Stimulated activated CD4-positive, alpha-beta T cell treated with anti-CD3 and anti-CD28 coated beads, TNF-alpha, amount 100 ng/mL, for 4 hours (primary cell): ENCODE data around the gene PBX3.
"Not testable (repeated sequence)": the region's sequence is repeated elsewhere in the genome, so short reads cannot be mapped to it uniquely, and the experiment has no call there.

Experiments
- DNase-seq, 3 experiments: peaks; one replicate each; pipeline ENCODE4 v3.0.0-alpha.2; 2020; ENCODE audit warnings: low read depth in 3 of 3

The PBX3 gene

DNA sequence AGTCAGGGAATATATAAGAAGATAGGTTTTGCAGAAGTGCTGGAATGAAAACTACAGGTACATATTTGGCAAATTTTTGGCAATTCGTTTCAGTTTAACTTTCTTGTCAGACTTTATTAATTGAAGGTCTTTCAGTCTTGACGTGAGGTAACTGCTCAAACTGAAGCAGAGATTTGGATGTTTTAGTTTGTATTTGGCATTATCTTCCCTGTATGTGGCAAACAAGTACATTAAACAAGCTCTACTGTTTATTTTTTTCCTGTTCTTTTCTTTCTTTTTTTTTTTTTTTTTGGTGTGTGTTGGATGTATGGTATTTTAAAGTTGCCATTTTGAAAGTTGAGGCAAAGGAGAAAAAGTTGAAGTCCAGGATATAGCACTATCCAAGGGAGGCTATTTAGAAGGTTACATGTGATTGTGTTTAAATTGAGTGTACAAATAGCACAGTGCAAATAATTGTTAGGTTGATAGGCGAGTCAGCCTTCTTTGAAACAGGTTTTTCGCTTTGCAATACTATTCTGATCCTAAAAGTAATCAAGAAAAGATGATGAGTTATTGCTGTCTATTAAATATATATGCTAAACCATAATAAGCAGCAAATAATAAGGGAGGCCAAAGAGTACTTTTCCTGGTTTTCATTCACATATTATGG is 2.2 kb downstream of the PBX3 start:
- DNase-seq, result no peak

- DNase-seq, result no peak
These were observed 2.9 kb downstream of the PBX3 start for GRCh38 chr9:125749951-125750626.

DNA sequence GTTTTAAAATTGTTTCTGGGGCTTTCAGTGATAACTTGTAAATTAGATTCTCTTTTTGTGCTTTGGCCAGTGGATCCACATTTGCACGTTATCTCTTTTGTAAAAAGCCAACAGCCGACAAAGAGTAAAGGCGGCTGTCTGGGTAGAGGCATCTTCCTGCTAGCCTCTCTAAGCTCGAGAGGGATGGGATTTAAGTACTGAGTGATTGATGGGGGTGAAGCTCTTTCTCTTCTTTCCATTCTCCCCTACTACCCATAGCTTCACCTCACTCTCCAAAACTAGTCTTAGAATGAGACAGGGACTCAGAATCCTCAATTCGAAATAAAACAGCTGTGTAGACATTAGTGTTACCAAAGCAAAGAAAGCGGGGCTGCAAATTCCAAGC is 3.4 kb downstream of the PBX3 start:
- DNase-seq, result no peak

DNA sequence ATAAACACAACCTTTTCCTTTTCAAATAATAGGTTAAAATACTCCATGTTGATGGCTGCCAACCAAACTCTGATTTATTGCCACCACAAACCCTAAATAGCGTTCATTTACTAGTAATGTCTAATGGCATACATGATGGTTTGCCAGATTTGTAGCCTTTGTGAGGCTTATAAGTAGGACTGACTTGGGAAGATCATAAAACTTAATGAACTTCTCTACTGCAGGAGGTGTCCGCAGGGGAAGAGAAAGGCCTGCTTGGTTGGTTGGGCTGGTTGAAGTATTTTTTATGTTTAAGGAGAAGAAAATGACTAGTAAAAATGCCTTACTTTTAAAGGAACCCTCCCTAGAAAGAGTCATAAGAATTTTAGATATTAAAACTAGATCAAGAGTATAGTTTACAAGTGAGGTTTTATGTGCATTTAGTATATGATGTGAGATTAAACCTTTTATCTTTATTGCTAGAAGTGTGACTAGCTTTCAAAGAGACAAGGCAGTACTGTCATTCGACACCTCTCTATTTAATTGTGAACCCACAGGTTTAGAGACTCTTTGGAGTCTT is 5.0 kb downstream of the PBX3 start:
- DNase-seq, result no peak

DNA sequence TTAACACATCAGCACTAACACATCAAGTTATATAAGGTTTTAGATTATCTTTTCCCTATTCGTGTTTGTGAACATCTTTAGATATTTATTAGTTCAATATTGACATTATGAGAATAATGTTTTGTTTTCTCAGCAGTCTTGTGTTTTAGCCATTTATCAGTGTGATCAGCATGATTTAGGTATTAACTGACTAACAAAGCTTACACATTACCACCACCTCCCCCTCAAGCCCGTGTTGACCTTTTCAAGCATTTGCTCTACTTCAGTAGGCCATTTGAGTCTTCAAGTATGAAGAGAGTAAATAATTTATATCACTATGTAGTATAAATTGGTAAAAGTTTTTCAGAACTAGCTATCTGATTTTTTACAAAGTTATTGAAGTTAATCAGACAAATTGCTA is 6.9 kb downstream of the PBX3 start:
- DNase-seq, result no peak

GRCh38 chr9:125755340-125755739 is 8.2 kb downstream of the PBX3 start:
- DNase-seq, result no peak

DNA sequence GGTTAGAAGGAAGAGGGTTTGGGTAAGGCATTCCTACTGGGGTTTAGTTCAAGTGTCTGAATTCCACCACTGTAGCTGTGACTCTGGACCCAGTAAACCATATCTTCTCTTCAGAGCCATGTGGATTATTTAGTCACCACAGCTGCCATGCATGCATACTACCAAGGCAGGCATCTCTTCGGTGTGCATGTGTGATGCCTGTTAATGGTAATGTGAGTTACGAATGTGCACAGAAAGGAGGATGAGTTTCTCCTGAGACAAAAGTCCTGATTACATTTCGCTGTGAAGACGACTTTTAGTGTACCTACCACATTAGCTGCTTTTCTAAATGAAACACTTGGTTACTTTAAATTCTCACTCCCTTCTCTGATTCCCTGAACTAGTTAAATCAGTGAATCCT is 9.3 kb downstream of the PBX3 start:
- no peak for DNase-seq

GRCh38 chr9:125757834-125758233 is 10.7 kb downstream of the PBX3 start:
- DNase-seq, result no peak

DNA sequence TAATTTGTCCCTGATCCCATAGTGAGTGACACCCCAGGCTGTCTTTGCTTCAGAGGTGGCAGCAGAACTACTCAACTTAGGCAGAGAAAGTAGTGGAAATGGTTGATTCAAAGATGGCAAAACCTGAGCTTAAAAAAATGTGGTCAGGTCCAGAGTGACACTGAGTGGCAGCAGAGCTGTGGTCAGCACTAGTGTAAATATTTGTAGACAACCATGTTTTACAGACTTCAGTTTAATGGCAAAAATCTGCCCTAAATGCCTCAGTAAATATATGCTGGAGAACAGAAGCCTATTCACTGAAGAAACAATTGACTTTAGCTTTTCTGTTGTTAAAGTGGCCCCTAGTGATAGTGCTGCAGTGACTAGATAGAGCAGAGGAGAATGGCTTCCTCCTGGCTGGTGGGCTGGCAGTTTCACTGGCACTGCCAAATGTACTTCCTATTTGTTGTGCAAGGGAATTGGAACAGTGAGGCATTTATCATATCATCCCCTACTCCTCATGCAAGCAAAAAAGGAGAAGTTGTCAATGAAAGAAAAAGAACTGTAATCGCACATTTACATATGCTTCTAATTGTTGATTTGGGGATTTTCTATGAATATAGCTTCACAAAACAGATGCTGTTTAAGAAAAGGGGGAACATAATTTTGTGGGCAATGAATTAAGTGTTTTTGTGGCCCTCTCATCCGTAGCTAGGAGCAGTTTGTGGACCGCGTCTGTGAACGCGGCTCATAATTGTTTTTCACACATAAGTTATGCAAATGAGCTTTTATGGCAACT is 12.0 kb downstream of the PBX3 start:
- DNase-seq, result no peak

DNA sequence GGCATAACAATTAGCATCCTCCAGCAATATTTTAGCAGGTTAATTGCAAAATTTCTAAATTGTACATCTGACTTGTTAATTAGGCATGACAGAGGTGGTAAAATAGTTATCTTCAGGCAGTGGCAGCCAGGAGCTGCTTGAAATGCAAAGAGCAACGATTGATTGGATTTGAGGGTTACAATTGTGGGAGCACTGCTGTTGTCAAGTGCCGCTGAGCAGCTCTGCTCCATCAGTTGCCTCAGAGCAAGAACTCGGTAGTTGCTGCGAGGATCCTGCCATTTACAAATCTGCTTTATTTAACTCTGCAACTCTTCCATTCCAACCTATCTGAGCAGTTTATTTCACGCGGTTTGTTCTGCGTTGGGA is 12.6 kb downstream of the PBX3 start:
- no peak for DNase-seq

DNA sequence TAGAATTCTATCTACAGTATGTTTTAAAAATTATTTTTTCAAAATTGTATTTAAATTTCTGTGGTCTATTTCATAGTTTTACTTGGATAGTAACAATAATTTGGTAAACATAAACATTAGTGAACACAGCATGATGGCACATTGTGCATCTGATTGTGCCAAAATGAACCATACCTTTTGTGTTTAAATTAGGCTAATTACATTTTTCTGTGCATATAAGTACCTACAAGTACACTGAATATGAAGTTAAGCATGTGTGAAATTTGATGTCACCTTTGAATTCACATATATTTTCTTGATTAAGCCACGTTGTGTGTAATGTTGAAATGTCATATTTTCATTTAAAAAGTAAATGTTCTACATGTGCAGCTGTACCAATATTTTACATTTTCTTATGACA is 13.4 kb downstream of the PBX3 start:
- no peak for DNase-seq

GRCh38 chr9:125761676-125762450 is 14.7 kb downstream of the PBX3 start:
- no peak for DNase-seq

- no peak for DNase-seq
These were observed 16.2 kb downstream of the PBX3 start for GRCh38 chr9:125763394-125763801.

- DNase-seq, result no peak
These were observed 17.0 kb downstream of the PBX3 start for GRCh38 chr9:125764198-125764597.

- DNase-seq, result no peak
These were observed 19.5 kb downstream of the PBX3 start for GRCh38 chr9:125766468-125767221.

DNA sequence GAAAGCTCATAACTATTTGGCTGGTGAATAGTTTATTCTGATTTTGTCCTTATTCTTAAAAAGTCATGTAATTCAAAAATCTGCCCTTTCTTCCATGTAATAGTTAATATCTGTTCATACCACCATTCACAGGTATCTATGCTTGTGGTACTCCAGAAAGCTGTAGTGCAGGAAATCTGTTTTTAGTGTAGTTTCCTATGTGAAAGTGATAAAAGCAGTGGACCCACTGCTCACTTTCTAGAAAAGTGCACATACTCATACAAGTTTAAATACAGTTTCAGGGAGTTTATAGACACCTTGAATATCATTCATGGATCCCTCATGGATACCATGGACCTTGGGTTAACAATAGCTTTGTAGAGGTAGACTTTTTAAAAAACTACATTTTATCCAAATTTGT is 20.2 kb downstream of the PBX3 start:
- no peak for DNase-seq

- DNase-seq, result no peak
These were observed 21.6 kb downstream of the PBX3 start for GRCh38 chr9:125768803-125769202.

DNA sequence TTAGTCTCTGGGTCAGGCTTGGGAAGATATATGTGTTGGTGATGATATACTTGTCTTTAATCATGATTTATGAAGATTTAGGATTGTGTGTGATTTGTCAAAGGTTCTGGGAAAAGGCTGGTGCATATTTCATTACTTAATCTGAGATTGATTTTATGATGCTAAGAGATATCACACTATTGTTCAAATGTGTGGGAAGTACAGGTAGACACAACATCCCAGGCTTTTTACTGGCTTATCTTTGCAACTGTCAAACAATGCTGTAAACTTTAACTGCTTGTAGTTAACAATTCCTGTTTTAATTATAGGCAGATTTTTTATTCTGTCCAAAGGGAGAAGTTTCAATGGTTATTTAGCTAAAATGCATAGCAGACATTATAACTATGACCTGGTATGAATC is 23.9 kb downstream of the PBX3 start:
- DNase-seq, result no peak

GRCh38 chr9:125772740-125773139 is 25.6 kb downstream of the PBX3 start:
- no peak for DNase-seq

DNA sequence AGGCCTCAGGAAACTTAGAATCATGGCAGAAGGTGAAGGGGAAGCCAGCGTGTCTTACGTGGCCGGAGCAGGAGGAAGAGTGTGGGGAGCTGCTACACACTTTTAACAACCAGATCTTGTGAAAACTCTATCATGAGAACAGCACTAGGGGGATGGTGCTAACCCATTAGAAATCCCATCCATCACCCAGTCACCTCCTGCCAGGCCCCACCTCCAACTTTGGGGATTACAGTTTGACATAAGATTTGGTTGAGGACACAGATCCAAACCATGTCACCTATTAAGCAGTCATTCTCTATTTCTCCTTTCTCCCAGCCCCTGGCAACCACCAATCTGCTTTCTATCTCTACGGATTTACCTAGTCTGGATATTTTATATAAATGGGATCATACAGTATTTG is 26.9 kb downstream of the PBX3 start:
- DNase-seq, result no peak

- DNase-seq, result not testable (repeated sequence)
These were observed 29.6 kb downstream of the PBX3 start for GRCh38 chr9:125776789-125777188.
